OCI-LY7 (cell line): Measurements from ENCODE around the gene OXA1L. TPM values are rescaled to one million over a fixed set of nuclear protein-coding genes. Genes with fewer than 3 reads are reported as not detected.

Experiments used
- BruUV-seq: library from RNA; stranded (reverse); fragments of 400-500 nt; replicated peaks from 2 replicates; lab custom pipeline; 2021; lab: Mats Ljungman, UMichigan
- CTCF ChIA-PET: fragments of 300-600 bp; sonication (Branson Sonifier 250); formaldehyde crosslinking; loops from one replicate; lab custom pipeline; 2022; ENCODE audit warnings: antibody characterized with exemption; ENCODE audit not compliant: unreplicated experiment; lab: Charles Lee
- POLR2A ChIA-PET: fragments of 300-600 bp; sonication (Branson Sonifier 250); formaldehyde crosslinking; loops from one replicate; lab custom pipeline; 2022; ENCODE audit warnings: antibody characterized with exemption; lab: Charles Lee
- DNase-seq: peaks from one replicate; pipeline ENCODE4 v3.0.0-alpha.2; 2015; ENCODE audit warnings: low spot score
- H2AFZ ChIP-seq: fragments of 200-600 bp; sonication (generic), shearing (Covaris generic); 2 replicates; pipeline ENCODE4 v1.6.1; 2014; ENCODE audit warnings: mild to moderate bottlenecking, antibody characterized with exemption, low read length, moderate library complexity
- H3K27ac ChIP-seq: fragments of 200-600 bp; sonication (generic); 2 replicates; pipeline ENCODE4 v1.5.1; 2014; ENCODE audit warnings: mixed run types, low read depth, mild to moderate bottlenecking, moderate library complexity, low read length, inconsistent platforms; ENCODE audit not compliant: poor library complexity, severe bottlenecking
- H3K36me3 ChIP-seq: fragments of 200-600 bp; sonication (generic); 2 replicates; pipeline ENCODE4 v1.6.1; 2014; ENCODE audit warnings: mild to moderate bottlenecking, antibody characterized with exemption, low read length, moderate library complexity, mixed read lengths; ENCODE audit not compliant: insufficient read depth
- H3K4me1 ChIP-seq: fragments of 200-600 bp; sonication (generic); 2 replicates; pipeline ENCODE4 v1.5.1; 2014; ENCODE audit warnings: mild to moderate bottlenecking, low read length; ENCODE audit not compliant: insufficient read depth, poor library complexity, severe bottlenecking
- H3K4me2 ChIP-seq: fragments of 200-600 bp; sonication (generic); 2 replicates; pipeline ENCODE4 v1.6.1; 2014; ENCODE audit warnings: mild to moderate bottlenecking, low read length
- H3K4me3 ChIP-seq: fragments of 200-600 bp; sonication (generic); 2 replicates; pipeline ENCODE4 v1.5.1; 2014; ENCODE audit warnings: mild to moderate bottlenecking, low read depth, low read length; ENCODE audit not compliant: poor library complexity, severe bottlenecking
- H3K79me2 ChIP-seq: fragments of 200-600 bp; sonication (generic); 2 replicates; pipeline ENCODE4 v1.6.1; 2016; ENCODE audit warnings: low read depth, mild to moderate bottlenecking, low read length, moderate library complexity, mixed read lengths; ENCODE audit not compliant: insufficient read depth
- H3K9me2 ChIP-seq: fragments of 200-600 bp; sonication (generic); 2 replicates; pipeline ENCODE4 v1.6.1; 2016; ENCODE audit warnings: mild to moderate bottlenecking, low read length, mixed read lengths; ENCODE audit not compliant: insufficient read depth
- H3K9me3 ChIP-seq: fragments of 200-600 bp; sonication (generic); 2 replicates; pipeline ENCODE4 v1.6.1; 2014; ENCODE audit warnings: mild to moderate bottlenecking, mixed run types, low read length, mixed read lengths
- H4K20me1 ChIP-seq: fragments of 200-600 bp; sonication (generic); 2 replicates; pipeline ENCODE4 v1.6.1; 2014; ENCODE audit warnings: mild to moderate bottlenecking, antibody characterized with exemption, low read length, moderate library complexity, mixed read lengths; ENCODE audit not compliant: insufficient read depth
- CTCF ChIP-seq: fragments of 200-600 bp; sonication (generic); conservative IDR thresholded peaks from 2 replicates; pipeline ENCODE4 v1.5.1; 2014; ENCODE audit warnings: mild to moderate bottlenecking, antibody characterized with exemption, low read length, moderate library complexity, mixed read lengths
- EZH2phosphoT487 ChIP-seq: fragments of 200-600 bp; sonication (generic); IDR thresholded peaks from 2 replicates; pipeline ENCODE4 v1.6.1; 2018; ENCODE audit warnings: low read depth, borderline replicate concordance, mild to moderate bottlenecking, mixed run types, antibody characterized with exemption, low read length, moderate library complexity, mixed read lengths
- intact Hi-C: fragments of 100-400 bp; cut with micrococcal nuclease; formaldehyde crosslinking; loops from one replicate; pipeline ENCODE4 v1.10.0; 2022; ENCODE audit not compliant: unreplicated experiment
- total RNA-seq, 2 experiments: library from RNA; depleted of rRNA in 1 of 2; stranded (reverse); fragments of >200 nt in 1 of 2; shearing (Covaris generic) in 1 of 2; gene quantifications; 2 replicates each; pipeline ENCODE4 v1.2.3, GENCODE V29; 2014 to 2022

The OXA1L gene
- total RNA-seq, 2 experiments from 2014 or later, result 141 to 153 TPM

GRCh38 chr14:22814373-22814772 is 47.9 kb downstream of the OXA1L start:
- Histone ChIP-seq H3K4me3 (peak overlapping the region; percentile 73), H3K79me2 (peaks cover 58% of the 10 kb centered on the region), H3K9me3 (no peaks in the 10 kb centered on the region), H3K4me1 (peaks cover 75% of the 10 kb centered on the region), H3K4me2 (peak overlapping the region; percentile 93), H3K36me3 (peaks cover 12% of the 10 kb centered on the region), H3K9me2 (no peaks in the 10 kb centered on the region), H3K27ac (peak overlapping the region; percentile 86), H4K20me1 (no peaks in the 10 kb centered on the region), H2AFZ (no peak overlapping the region; the same call in 1 of the 2 replicates)
- no peak for DNase-seq
- TF ChIP-seq CTCF (peak; percentile 65), EZH2phosphoT487 (no peak)
- ChIA-PET CTCF (no interaction called here), POLR2A (interaction anchor here (0.7 to 5.3 kb wide), 10 partner anchors 10 to 49 kb away, joined by 3 to 37 read pairs (median 6); partner anchors contain the start of gene OXA1L)
- intact Hi-C loops, result loop anchor here (2.0 to 5.0 kb wide), 2 partner anchors 24 to 73 kb away; no protein-coding TSS in a partner anchor
- BruUV-seq, result no TSS peak

- BruUV-seq, result TSS peak; percentile 84
- Histone ChIP-seq H4K20me1 (no peaks in the 10 kb centered on the region), H3K36me3 (peaks cover 5% of the 10 kb centered on the region), H3K4me3 (peak within 1 kb of the TSS; percentile 73), H3K79me2 (peaks cover 51% of the 10 kb centered on the region), H3K27ac (peak within 1 kb of the TSS; percentile 86), H3K4me2 (peak within 1 kb of the TSS; percentile 93), H3K4me1 (peaks cover 77% of the 10 kb centered on the region), H3K9me2 (no peaks in the 10 kb centered on the region), H3K9me3 (no peaks in the 10 kb centered on the region), H2AFZ (peak within 1 kb of the TSS; percentile 52; the same call in 1 of the 2 replicates)
- CTCF ChIA-PET, result no interaction called here
- TF ChIP-seq EZH2phosphoT487, result no peak
- TF ChIP-seq CTCF, result no peak
- intact Hi-C loops, result loop anchor here (2.0 to 5.0 kb wide), 3 partner anchors 24 to 258 kb away; no protein-coding TSS in a partner anchor
- peak; percentile 54 for DNase-seq
- POLR2A ChIA-PET, result interaction anchor here (0.7 to 5.3 kb wide), 10 partner anchors 8 to 49 kb away, joined by 3 to 37 read pairs (median 4); partner anchors contain the start of gene OXA1L
Measured at GRCh38 chr14:22814941-22815713, 48.6 kb downstream of the OXA1L start, which contains the start of gene SLC7A7. TSS of gene SLC7A7 (minus strand) at chr14:22815435. CDS start at chr14:22813398, 2,037 bp downstream.
